ENCODE data around the gene CLCN1.
"Not testable (repeated sequence)": the region's sequence is repeated elsewhere in the genome, so short reads cannot be mapped to it uniquely, and the experiment has no call there.

DNA sequence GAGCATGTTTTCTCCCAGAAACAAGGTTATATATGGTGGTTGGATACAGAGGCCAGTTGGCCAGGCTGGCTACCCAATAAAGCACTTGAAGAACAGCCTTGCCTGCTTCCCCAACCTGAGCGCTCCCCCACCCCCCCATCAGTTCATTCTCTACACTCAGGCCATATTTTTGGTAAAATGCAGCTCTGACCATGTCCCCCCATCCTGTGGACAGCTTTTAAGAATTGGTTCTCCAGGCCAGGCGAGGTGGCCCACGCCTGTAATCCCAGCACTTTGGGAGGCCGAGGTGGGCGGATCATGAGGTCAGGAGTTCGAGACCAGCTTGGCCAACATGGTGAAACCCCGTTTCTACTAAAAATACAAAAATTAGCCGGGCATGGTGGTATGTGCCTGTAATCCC is 76.5 kb downstream of the CLCN1 start:
- TF ChIP-seq, protein P1, sequence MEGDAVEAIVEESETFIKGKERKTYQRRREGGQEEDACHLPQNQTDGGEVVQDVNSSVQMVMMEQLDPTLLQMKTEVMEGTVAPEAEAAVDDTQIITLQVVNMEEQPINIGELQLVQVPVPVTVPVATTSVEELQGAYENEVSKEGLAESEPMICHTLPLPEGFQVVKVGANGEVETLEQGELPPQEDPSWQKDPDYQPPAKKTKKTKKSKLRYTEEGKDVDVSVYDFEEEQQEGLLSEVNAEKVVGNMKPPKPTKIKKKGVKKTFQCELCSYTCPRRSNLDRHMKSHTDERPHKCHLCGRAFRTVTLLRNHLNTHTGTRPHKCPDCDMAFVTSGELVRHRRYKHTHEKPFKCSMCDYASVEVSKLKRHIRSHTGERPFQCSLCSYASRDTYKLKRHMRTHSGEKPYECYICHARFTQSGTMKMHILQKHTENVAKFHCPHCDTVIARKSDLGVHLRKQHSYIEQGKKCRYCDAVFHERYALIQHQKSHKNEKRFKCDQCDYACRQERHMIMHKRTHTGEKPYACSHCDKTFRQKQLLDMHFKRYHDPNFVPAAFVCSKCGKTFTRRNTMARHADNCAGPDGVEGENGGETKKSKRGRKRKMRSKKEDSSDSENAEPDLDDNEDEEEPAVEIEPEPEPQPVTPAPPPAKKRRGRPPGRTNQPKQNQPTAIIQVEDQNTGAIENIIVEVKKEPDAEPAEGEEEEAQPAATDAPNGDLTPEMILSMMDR (conservative IDR thresholded peaks at IDR 0.05 in 1 of 2, IDR thresholded peaks at IDR 0.05 in 1 of 2; ENCODE audit: low read depth in 1 of 2, low read length in 2 of 2) = not testable (repeated sequence)
- TF ChIP-seq EZH2 (IDR thresholded peaks at IDR 0.05; ENCODE audit: low read length, missing control alignments) = not testable (repeated sequence)

Data from fibroblast of lung (primary cell).